CD1c-positive myeloid dendritic cell (primary cell): ENCODE data around the gene WDHD1.
"Not testable (repeated sequence)": the region's sequence is repeated elsewhere in the genome, so short reads cannot be mapped to it uniquely, and the experiment has no call there.

ENCODE experiments used
- DNase-seq: peaks from one replicate; pipeline ENCODE4 v3.0.0-alpha.2; 2016; ENCODE audit errors: extremely low spot score

The WDHD1 gene

GRCh38 chr14:54908190-54908589 is 118.7 kb downstream of the WDHD1 start:
- peak; percentile 3 for DNase-seq

- DNase-seq: no peak
These were observed 120.8 kb downstream of the WDHD1 start for GRCh38 chr14:54906075-54906474.

GRCh38 chr14:54902521-54903420 is 124.1 kb downstream of the WDHD1 start, which contains the start of gene GCH1:
TSS of gene GCH1 (minus strand) at chr14:54902826. CDS start at chr14:54902663, 163 bp downstream.
- DNase-seq: peak; percentile 75

GRCh38 chr14:54902143-54902520 is 124.8 kb downstream of the WDHD1 start:
- peak; percentile 87 for DNase-seq

- DNase-seq: no peak
These were observed 125.3 kb downstream of the WDHD1 start for GRCh38 chr14:54901380-54902142.

- DNase-seq: no peak
These were observed 127.3 kb downstream of the WDHD1 start for GRCh38 chr14:54899573-54899972.

- not testable (repeated sequence) for DNase-seq
These were observed 128.9 kb downstream of the WDHD1 start for GRCh38 chr14:54897809-54898555.

GRCh38 chr14:54895683-54896082 is 131.2 kb downstream of the WDHD1 start:
- DNase-seq: no peak

- peak; percentile 3 for DNase-seq
These were observed 131.9 kb downstream of the WDHD1 start for GRCh38 chr14:54894995-54895394.

GRCh38 chr14:54893151-54893760 is 133.6 kb downstream of the WDHD1 start:
- peak; percentile 61 for DNase-seq

GRCh38 chr14:54891471-54892245 is 135.2 kb downstream of the WDHD1 start:
- DNase-seq: no peak

- peak; percentile 75 for DNase-seq
These were observed 136.1 kb downstream of the WDHD1 start for GRCh38 chr14:54890788-54891187.

- DNase-seq: no peak
These were observed 137.0 kb downstream of the WDHD1 start for GRCh38 chr14:54889919-54890318.
